Measurements from ENCODE around the gene ASIC2. TPM values are rescaled to one million over a fixed set of nuclear protein-coding genes. Genes with fewer than 3 reads are reported as not detected.

The ASIC2 gene
- total RNA-seq, 3 donors from 2014 or later = 0.15 to 0.16 TPM; not detected in 1

- H3K9me3 ChIP-seq = no peaks in the 10 kb centered on the region
- no peaks in the 10 kb centered on the region for H3K36me3 ChIP-seq
- intact Hi-C loops (cut with DNase I; ENCODE audit: low total_unique reads) = no loop called here
- TF ChIP-seq POLR2AphosphoS5 (IDR thresholded peaks at IDR 0.05) (no peak), POLR2A (IDR thresholded peaks at IDR 0.05) (no peak), CTCF (IDR thresholded peaks at IDR 0.05) (no peak)
- H3K27me3 ChIP-seq = no peaks in the 10 kb centered on the region
- H3K27ac ChIP-seq = no peak overlapping the region
- DNase-seq (ENCODE audit: low spot score in 2 of 2) = no peak
- no peak overlapping the region for H3K4me3 ChIP-seq
- no peaks in the 10 kb centered on the region for H3K4me1 ChIP-seq
Observed at GRCh38 chr17:33300241-33300640, 7.1 kb upstream of the ASIC2 start.

- Histone ChIP-seq H3K27ac (no peak overlapping the region), H3K36me3 (no peaks in the 10 kb centered on the region), H3K4me3 (no peak overlapping the region), H3K4me1 (no peaks in the 10 kb centered on the region), H3K9me3 (no peaks in the 10 kb centered on the region), H3K27me3 (peaks cover 0 to 8% of the 10 kb centered on the region in 2 donors)
- TF ChIP-seq POLR2AphosphoS5 (IDR thresholded peaks at IDR 0.05) = no peak
- no peak for TF ChIP-seq CTCF (IDR thresholded peaks at IDR 0.05)
- no peak for TF ChIP-seq POLR2A (IDR thresholded peaks at IDR 0.05)
- no peak for DNase-seq (ENCODE audit: low spot score in 2 of 2)
- intact Hi-C loops (cut with DNase I; ENCODE audit: low total_unique reads) = no loop called here
Observed at GRCh38 chr17:33299115-33299514, 6.0 kb upstream of the ASIC2 start.

- no peaks in the 10 kb centered on the region for H3K9me3 ChIP-seq
- no peak for TF ChIP-seq CTCF (IDR thresholded peaks at IDR 0.05)
- TF ChIP-seq POLR2A (IDR thresholded peaks at IDR 0.05) = no peak
- no peak for TF ChIP-seq POLR2AphosphoS5 (IDR thresholded peaks at IDR 0.05)
- DNase-seq (ENCODE audit: low spot score in 2 of 2) = no peak
- no peak overlapping the region for H3K4me3 ChIP-seq
- no peak overlapping the region for H3K27ac ChIP-seq
- peaks cover 0 to 2% of the 10 kb centered on the region in 2 donors for H3K4me1 ChIP-seq
- intact Hi-C loops (cut with DNase I; ENCODE audit: low total_unique reads) = no loop called here
- peaks cover 0 to 22% of the 10 kb centered on the region in 2 donors for H3K27me3 ChIP-seq
- H3K36me3 ChIP-seq = no peaks in the 10 kb centered on the region
Observed at GRCh38 chr17:33297643-33298042, 4.5 kb upstream of the ASIC2 start.

- intact Hi-C loops (cut with DNase I; ENCODE audit: low total_unique reads) = no loop called here
Observed at GRCh38 chr17:33294994-33295393, 1.9 kb upstream of the ASIC2 start.

More at GRCh38 chr17:33294994-33295393, 1.9 kb upstream of the ASIC2 start:
- DNase-seq (ENCODE audit: low spot score in 2 of 2) = no peak
- peaks cover 5 to 6% of the 10 kb centered on the region in 2 donors for H3K4me1 ChIP-seq
- TF ChIP-seq POLR2AphosphoS5 (IDR thresholded peaks at IDR 0.05) (no peak), POLR2A (IDR thresholded peaks at IDR 0.05) (no peak), CTCF (IDR thresholded peaks at IDR 0.05) (no peak)
- no peak overlapping the region for H3K4me3 ChIP-seq
- no peak overlapping the region for H3K27ac ChIP-seq
- no peaks in the 10 kb centered on the region for H3K36me3 ChIP-seq
- no peaks in the 10 kb centered on the region for H3K9me3 ChIP-seq
- H3K27me3 ChIP-seq = peaks cover 0 to 38% of the 10 kb centered on the region in 2 donors
